HG02938 (cell line): Measurements from ENCODE around the gene DENND2A.
"Not testable (repeated sequence)": the region's sequence is repeated elsewhere in the genome, so short reads cannot be mapped to it uniquely, and the experiment has no call there.

Experiments
- ATAC-seq: cut with Tn5 transposase; IDR thresholded peaks from one replicate; pipeline ENCODE4 v1.9.1; 2021; ENCODE audit warnings: mild to moderate bottlenecking, moderate library complexity; ENCODE audit not compliant: unreplicated experiment

The DENND2A gene

DNA sequence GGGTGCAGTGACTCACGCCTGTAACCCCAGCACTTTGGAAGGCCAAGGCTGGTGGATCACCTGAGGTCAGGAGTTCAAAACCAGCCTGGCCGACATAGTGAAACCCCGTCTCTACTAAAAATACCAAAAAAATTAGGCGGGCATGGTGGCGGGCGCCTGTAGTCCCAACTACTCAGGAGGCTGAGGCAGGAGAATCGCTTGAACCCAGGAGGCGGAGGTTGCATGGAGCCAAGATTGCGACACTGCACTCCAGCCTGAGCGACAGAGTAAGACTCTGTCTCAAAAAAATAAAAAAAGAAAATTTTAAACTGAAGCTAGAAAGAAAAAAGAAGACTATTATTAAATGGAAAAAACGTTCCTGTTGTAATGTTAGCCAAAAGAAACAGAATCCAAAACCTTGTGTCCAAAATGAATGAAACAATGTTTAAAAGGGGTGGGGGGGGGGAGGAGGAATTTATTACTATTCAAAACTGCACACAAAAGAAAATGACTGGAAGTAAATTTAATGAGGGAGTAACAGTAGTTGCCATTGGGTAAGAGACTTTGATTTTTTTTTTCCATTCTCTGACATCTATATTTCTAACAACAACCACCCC lies 20.6 kb downstream of the DENND2A start:
- not testable (repeated sequence) for ATAC-seq

GRCh38 chr7:140619176-140619575 lies 21.4 kb downstream of the DENND2A start:
- no peak for ATAC-seq

DNA sequence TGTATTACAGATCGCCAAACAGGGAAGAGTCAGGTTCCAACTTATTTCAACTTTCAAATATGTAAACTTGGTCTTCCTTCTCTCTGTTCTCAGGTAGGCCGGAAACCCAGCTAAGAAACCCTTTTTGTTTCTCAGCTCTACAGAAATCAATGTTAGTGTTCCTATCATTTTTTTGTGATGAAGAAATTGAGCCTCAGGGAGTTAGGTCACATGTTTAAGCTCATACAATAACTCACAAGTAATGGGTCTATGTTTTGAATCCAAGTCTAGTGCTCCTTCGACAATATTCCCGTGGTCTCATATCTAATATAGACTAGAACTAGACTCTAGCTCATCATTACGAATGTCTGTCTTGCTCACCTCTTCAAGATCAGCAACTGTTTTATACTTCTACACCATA lies 22.3 kb downstream of the DENND2A start:
- ATAC-seq: no peak

GRCh38 chr7:140617081-140617480 lies 23.5 kb downstream of the DENND2A start:
- ATAC-seq: no peak

- ATAC-seq: no peak
These were observed 24.3 kb downstream of the DENND2A start for GRCh38 chr7:140616328-140616727.

- no peak for ATAC-seq
These were observed 29.0 kb downstream of the DENND2A start for GRCh38 chr7:140611641-140612040.

- no peak for ATAC-seq
These were observed 30.1 kb downstream of the DENND2A start for GRCh38 chr7:140610204-140611165.

DNA sequence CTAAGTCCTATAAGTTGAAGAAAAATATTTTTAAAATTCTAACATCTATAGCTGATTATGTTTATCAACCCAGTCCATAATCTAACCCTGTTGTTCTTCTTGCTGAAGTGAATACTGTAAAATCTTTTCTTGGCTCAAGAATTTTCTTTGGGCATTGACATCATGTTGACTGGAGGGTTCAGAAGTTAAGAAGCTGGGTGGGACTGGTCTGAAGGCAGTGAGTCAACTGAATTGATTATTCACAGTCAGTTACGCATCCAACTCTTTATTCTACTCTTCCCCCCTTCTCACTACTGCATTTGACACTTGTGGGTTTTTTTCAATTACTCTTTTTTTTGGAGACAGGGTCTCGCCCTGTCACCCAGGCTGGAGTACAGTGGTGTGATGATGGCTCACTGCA lies 31.0 kb downstream of the DENND2A start:
- no peak for ATAC-seq

DNA sequence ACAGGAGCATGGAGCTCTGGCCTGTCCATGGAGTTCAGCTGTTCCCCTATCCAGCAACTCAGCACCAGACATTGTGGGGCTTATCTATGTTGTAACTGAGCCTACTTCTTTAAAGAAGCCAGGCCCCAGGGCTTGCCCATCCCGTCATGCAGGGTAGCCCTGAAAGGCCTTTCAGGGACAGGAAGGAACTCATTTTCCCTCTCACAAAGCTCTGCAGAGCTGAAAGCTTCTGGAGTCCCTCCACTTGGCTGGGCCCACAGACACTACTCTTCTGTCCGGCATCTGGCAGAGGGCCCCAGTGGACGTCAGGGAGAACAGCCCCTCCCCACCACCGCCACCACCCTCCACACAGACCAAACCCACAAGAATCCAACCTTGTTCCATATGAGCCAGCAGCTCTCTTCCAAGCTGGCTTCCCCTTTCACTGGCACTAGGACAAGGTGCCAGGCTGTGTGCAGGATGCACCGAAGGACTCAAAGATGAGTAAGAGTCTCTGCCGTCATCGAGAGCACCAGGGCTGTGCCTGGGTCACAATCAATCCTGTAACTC lies 33.1 kb downstream of the DENND2A start:
- no peak for ATAC-seq

- ATAC-seq: no peak
These were observed 35.3 kb downstream of the DENND2A start for GRCh38 chr7:140605337-140605736.

- ATAC-seq: no peak
These were observed 35.9 kb downstream of the DENND2A start for GRCh38 chr7:140604760-140605159.

GRCh38 chr7:140604076-140604475 lies 36.5 kb downstream of the DENND2A start:
- ATAC-seq: no peak

- ATAC-seq: no peak
These were observed 38.9 kb downstream of the DENND2A start for GRCh38 chr7:140601566-140602174.

DNA sequence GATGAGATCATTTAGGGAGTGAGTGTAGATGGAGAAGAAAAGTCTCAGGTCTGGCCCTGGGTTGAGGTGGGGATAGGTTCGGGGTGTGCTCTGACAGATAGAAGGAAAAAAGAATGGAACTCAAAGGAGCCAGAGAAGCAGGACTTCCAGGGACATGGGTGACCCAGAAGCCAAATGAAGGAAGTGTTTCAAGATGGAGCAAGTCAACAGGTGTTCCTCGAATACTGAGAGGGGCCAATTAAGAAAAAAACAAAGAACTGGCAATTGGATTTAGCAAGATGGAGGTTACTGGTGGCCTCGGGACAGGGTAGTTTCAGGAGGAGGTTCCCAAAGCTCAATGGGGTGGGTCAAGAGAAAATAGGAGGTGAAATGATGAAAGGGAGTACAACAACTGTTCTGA lies 40.3 kb downstream of the DENND2A start:
- ATAC-seq: no peak

- no peak for ATAC-seq
These were observed 43.1 kb downstream of the DENND2A start for GRCh38 chr7:140597428-140597949.

DNA sequence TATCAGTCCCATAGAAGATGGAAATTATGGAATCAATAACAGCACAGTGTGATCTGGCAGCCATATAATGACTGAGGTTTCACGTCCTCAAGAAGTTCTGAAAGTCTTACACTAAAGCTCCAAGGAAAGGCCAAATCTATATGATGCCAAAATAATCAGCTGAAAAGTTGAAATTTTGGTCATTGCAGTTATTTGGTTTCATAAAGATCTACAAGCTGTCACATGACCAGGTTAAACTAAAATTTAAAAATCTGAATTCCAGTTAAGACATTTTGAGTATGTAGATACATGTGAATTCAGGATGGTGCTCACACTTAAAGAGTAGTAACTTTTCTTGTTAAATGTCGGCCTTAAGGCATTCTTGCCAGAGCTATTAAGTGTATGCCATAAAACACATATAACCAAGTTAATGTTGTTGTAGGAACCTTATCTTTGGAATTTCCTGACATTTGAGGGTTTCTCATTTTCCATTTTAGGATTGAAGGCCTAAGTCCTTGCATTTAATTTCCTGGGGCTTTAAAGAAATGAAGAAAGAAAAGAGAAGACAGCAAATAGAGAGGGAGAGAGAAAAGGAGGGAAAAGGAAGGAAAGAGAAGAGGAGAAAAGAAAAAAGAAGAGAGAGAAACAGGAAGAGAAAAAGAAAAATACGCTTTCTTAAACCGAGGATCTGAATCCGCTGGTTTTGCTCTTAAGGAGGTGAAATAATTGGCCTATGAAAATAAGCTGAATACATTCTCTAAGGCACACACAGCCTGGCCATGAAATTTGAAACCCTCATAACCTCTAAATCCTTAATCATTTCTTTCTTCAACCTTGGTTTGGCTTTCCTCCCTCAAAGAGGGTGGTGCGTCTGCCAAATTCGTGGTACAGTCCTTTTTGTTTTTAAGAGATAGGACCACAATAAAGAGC lies 43.8 kb downstream of the DENND2A start:
- ATAC-seq: no peak

DNA sequence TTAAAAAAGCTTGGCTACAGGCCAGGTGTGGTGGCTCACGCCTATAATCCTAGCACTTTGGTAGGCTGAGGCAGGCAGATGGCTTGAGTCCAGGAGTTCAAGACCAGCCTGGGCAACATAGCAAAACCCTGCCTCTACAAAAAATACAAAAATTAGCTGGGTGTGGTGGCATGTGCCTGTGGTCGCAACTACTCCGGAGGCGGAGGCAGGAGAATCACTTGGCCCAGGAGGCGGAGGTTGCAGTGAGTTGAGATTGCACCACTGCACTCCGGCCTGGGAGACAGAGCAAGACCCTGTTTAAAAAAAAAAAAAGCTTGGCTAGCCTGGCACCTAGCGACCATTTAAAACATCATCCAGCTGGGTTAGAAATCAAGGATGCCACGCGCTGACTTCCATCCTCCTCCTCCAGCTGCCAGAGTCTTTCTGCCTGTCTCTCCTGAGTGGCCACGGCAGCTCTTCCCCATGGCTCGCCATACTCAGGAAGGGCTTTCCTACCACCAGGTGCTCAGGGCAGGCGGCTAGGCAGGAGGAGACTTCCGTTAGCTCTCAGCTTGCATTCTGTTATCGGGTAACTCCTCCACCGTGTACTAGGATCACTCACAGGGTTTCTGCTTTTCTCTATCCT lies 45.0 kb downstream of the DENND2A start:
- ATAC-seq: no peak

- ATAC-seq: no peak
These were observed 46.4 kb downstream of the DENND2A start for GRCh38 chr7:140594131-140594691.

- no peak for ATAC-seq
These were observed 47.0 kb downstream of the DENND2A start for GRCh38 chr7:140593672-140593982.
